WTC11 (cell line): Measurements from ENCODE around the gene ZNF20. TPM values are rescaled to one million over a fixed set of nuclear protein-coding genes. Genes with fewer than 3 reads are reported as not detected.

Source experiments
- CREB1 ChIP-seq: sonication (generic); formaldehyde crosslinking; IDR thresholded peaks from 2 replicates; pipeline ENCODE4 v1.8.0; 2023; ENCODE audit warnings: mild to moderate bottlenecking, missing genetic modification reagents
- ETV6 ChIP-seq: sonication (generic); formaldehyde crosslinking; IDR thresholded peaks from 2 replicates; pipeline ENCODE4 v1.8.1; 2022; ENCODE audit warnings: mild to moderate bottlenecking, missing genetic modification reagents
- FOXJ3 ChIP-seq: sonication (generic); formaldehyde crosslinking; IDR thresholded peaks from 2 replicates; pipeline ENCODE4 v1.9.0; 2021; ENCODE audit warnings: missing genetic modification reagents, mild to moderate bottlenecking, borderline replicate concordance
- FOXP1 ChIP-seq: sonication (generic); formaldehyde crosslinking; IDR thresholded peaks from 2 replicates; pipeline ENCODE4 v1.8.0; 2022; ENCODE audit warnings: missing genetic modification reagents, mild to moderate bottlenecking, moderate library complexity, borderline replicate concordance
- GRHL2 ChIP-seq: fragments of 250-450 bp; sonication (Bioruptor Pico); IDR thresholded peaks from 2 replicates; pipeline ENCODE4 v1.8.0; 2022; ENCODE audit warnings: mild to moderate bottlenecking, moderate library complexity; ENCODE audit not compliant: insufficient replicate concordance, severe bottlenecking
- NR2C2 ChIP-seq: sonication (generic); formaldehyde crosslinking; IDR thresholded peaks from 2 replicates; pipeline ENCODE4 v1.8.0; 2022; ENCODE audit warnings: mild to moderate bottlenecking, missing genetic modification reagents
- PRRX2 ChIP-seq: fragments of 250-450 bp; sonication (Bioruptor Pico); IDR thresholded peaks from 2 replicates; pipeline ENCODE4 v1.8.0; 2021; ENCODE audit warnings: mild to moderate bottlenecking
- TEAD1 ChIP-seq: sonication (generic); formaldehyde crosslinking; IDR thresholded peaks from 2 replicates; pipeline ENCODE4 v1.8.0; 2022; ENCODE audit warnings: mild to moderate bottlenecking, missing genetic modification reagents
- ZNF263 ChIP-seq: sonication (generic); formaldehyde crosslinking; IDR thresholded peaks from 2 replicates; pipeline ENCODE4 v1.8.1; 2022; ENCODE audit warnings: low read depth, mild to moderate bottlenecking, moderate library complexity, missing genetic modification reagents
- ZNF671 ChIP-seq: fragments of 250-450 bp; sonication (Bioruptor Pico); IDR thresholded peaks from 2 replicates; pipeline ENCODE4 v1.8.0; 2021; ENCODE audit warnings: mild to moderate bottlenecking
- total RNA-seq: library from RNA; stranded (reverse); gene quantifications from 3 replicates; pipeline ENCODE4 v1.2.3, GENCODE V29; 2021
- TF ChIP-seq, protein P1 (sequence below): sonication (generic); formaldehyde crosslinking; IDR thresholded peaks from 2 replicates; pipeline ENCODE4 v1.8.0; 2022; ENCODE audit warnings: missing genetic modification reagents
- TF ChIP-seq, protein P2 (sequence below): sonication (generic); formaldehyde crosslinking; IDR thresholded peaks from 2 replicates; pipeline ENCODE4 v1.8.1; 2023; ENCODE audit warnings: mild to moderate bottlenecking, missing genetic modification reagents, moderate library complexity
- TF ChIP-seq, protein P3 (sequence below): sonication (generic); formaldehyde crosslinking; IDR thresholded peaks from 2 replicates; pipeline ENCODE4 v1.8.0; 2022; ENCODE audit warnings: mild to moderate bottlenecking, missing genetic modification reagents
- TF ChIP-seq, protein P4 (sequence below): fragments of 250-450 bp; sonication (Bioruptor Pico); IDR thresholded peaks from 2 replicates; pipeline ENCODE4 v1.9.0; 2021; ENCODE audit warnings: mild to moderate bottlenecking, borderline replicate concordance
- TF ChIP-seq, protein P5 (sequence below): sonication (generic); formaldehyde crosslinking; IDR thresholded peaks from 2 replicates; pipeline ENCODE4 v1.8.0; 2023; ENCODE audit warnings: missing genetic modification reagents
- TF ChIP-seq, protein P6 (sequence below): sonication (generic); formaldehyde crosslinking; IDR thresholded peaks from 2 replicates; pipeline ENCODE4 v1.8.1; 2023; ENCODE audit warnings: mild to moderate bottlenecking, missing genetic modification reagents
- TF ChIP-seq, protein P7 (sequence below): sonication (generic); formaldehyde crosslinking; IDR thresholded peaks from 2 replicates; pipeline ENCODE4 v1.8.0; 2022; ENCODE audit warnings: mild to moderate bottlenecking, missing genetic modification reagents
- TF ChIP-seq, protein P8 (sequence below): sonication (generic); formaldehyde crosslinking; IDR thresholded peaks from 2 replicates; pipeline ENCODE4 v1.8.1; 2022; ENCODE audit warnings: low read depth, mild to moderate bottlenecking, moderate library complexity, missing genetic modification reagents, borderline replicate concordance
- TF ChIP-seq, protein P9 (sequence below): sonication (generic); formaldehyde crosslinking; IDR thresholded peaks from 2 replicates; pipeline ENCODE4 v1.8.0; 2023; ENCODE audit warnings: mild to moderate bottlenecking, missing genetic modification reagents

ZNF20 gene
- total RNA-seq, 1 experiment from 2014 or later = 7.8 TPM

DNA sequence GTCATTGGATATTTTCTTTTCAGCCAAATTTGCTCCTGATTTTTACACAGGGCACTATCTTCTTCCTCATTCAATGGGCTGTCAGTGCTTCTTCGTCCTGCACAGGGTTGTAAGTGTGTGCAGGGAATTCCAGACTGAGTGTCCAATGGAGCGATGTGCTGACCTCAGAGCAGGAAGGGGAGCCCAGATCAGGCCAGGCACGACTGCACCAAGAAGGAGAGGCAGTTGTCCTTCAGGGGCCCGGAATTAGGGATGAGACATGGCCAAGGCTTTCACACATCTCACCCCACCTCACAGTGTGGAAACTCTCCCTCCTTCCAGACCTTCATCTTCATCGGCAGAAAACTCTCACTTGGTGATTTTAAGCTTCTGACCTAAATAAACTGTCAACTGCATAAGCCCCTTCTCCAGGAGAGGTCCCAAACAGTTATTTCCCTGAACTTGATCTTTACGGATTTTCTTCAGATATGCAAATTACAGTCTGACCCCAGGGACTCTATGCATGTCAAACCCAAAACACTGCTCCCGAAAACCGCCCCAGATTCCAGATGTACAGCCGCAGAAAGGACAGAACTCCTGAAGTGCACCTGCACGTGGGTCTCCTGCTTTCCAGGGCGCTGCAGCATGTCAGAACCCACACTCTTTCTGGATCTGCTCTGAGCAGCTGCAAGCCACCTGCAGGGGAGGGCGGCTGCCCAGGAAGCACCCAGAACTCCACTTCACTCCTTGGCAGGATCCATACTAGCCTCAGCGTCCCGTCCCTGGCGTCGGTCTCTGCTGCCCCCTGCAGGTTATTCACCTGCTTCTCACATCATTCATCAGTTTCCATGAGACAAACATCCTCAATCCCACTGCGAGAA lies 625 bp upstream of the ZNF20 start (continued):
- TF ChIP-seq, protein P1, sequence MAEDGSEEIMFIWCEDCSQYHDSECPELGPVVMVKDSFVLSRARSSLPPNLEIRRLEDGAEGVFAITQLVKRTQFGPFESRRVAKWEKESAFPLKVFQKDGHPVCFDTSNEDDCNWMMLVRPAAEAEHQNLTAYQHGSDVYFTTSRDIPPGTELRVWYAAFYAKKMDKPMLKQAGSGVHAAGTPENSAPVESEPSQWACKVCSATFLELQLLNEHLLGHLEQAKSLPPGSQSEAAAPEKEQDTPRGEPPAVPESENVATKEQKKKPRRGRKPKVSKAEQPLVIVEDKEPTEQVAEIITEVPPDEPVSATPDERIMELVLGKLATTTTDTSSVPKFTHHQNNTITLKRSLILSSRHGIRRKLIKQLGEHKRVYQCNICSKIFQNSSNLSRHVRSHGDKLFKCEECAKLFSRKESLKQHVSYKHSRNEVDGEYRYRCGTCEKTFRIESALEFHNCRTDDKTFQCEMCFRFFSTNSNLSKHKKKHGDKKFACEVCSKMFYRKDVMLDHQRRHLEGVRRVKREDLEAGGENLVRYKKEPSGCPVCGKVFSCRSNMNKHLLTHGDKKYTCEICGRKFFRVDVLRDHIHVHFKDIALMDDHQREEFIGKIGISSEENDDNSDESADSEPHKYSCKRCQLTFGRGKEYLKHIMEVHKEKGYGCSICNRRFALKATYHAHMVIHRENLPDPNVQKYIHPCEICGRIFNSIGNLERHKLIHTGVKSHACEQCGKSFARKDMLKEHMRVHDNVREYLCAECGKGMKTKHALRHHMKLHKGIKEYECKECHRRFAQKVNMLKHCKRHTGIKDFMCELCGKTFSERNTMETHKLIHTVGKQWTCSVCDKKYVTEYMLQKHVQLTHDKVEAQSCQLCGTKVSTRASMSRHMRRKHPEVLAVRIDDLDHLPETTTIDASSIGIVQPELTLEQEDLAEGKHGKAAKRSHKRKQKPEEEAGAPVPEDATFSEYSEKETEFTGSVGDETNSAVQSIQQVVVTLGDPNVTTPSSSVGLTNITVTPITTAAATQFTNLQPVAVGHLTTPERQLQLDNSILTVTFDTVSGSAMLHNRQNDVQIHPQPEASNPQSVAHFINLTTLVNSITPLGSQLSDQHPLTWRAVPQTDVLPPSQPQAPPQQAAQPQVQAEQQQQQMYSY (CRISPR knock-in tag) = peak; percentile 69
- no peak for TF ChIP-seq NR2C2 (CRISPR knock-in tag)
- TF ChIP-seq PRRX2 (CRISPR knock-in tag) = no peak
- TF ChIP-seq, protein P2, sequence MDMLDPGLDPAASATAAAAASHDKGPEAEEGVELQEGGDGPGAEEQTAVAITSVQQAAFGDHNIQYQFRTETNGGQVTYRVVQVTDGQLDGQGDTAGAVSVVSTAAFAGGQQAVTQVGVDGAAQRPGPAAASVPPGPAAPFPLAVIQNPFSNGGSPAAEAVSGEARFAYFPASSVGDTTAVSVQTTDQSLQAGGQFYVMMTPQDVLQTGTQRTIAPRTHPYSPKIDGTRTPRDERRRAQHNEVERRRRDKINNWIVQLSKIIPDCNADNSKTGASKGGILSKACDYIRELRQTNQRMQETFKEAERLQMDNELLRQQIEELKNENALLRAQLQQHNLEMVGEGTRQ (CRISPR knock-in tag) = 0 out of 2 replicates have a peak, but pooled peaks have one; percentile 13
- no peak for TF ChIP-seq FOXJ3 (CRISPR knock-in tag)
- TF ChIP-seq ZNF263 = no peak
- TF ChIP-seq, protein P3, sequence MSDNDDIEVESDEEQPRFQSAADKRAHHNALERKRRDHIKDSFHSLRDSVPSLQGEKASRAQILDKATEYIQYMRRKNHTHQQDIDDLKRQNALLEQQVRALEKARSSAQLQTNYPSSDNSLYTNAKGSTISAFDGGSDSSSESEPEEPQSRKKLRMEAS (CRISPR knock-in tag) = 0 out of 2 replicates have a peak, but pooled peaks have one; percentile 38
- 0 out of 2 replicates have a peak, but pooled peaks have one; percentile 48 for TF ChIP-seq TEAD1 (CRISPR knock-in tag)
- TF ChIP-seq GRHL2 = no peak
- TF ChIP-seq, protein P4, sequence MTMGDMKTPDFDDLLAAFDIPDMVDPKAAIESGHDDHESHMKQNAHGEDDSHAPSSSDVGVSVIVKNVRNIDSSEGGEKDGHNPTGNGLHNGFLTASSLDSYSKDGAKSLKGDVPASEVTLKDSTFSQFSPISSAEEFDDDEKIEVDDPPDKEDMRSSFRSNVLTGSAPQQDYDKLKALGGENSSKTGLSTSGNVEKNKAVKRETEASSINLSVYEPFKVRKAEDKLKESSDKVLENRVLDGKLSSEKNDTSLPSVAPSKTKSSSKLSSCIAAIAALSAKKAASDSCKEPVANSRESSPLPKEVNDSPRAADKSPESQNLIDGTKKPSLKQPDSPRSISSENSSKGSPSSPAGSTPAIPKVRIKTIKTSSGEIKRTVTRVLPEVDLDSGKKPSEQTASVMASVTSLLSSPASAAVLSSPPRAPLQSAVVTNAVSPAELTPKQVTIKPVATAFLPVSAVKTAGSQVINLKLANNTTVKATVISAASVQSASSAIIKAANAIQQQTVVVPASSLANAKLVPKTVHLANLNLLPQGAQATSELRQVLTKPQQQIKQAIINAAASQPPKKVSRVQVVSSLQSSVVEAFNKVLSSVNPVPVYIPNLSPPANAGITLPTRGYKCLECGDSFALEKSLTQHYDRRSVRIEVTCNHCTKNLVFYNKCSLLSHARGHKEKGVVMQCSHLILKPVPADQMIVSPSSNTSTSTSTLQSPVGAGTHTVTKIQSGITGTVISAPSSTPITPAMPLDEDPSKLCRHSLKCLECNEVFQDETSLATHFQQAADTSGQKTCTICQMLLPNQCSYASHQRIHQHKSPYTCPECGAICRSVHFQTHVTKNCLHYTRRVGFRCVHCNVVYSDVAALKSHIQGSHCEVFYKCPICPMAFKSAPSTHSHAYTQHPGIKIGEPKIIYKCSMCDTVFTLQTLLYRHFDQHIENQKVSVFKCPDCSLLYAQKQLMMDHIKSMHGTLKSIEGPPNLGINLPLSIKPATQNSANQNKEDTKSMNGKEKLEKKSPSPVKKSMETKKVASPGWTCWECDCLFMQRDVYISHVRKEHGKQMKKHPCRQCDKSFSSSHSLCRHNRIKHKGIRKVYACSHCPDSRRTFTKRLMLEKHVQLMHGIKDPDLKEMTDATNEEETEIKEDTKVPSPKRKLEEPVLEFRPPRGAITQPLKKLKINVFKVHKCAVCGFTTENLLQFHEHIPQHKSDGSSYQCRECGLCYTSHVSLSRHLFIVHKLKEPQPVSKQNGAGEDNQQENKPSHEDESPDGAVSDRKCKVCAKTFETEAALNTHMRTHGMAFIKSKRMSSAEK (CRISPR knock-in tag) = no peak
- no peak for TF ChIP-seq ETV6 (CRISPR knock-in tag)
- TF ChIP-seq, protein P5, sequence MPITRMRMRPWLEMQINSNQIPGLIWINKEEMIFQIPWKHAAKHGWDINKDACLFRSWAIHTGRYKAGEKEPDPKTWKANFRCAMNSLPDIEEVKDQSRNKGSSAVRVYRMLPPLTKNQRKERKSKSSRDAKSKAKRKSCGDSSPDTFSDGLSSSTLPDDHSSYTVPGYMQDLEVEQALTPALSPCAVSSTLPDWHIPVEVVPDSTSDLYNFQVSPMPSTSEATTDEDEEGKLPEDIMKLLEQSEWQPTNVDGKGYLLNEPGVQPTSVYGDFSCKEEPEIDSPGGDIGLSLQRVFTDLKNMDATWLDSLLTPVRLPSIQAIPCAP = no peak
- TF ChIP-seq, protein P6, sequence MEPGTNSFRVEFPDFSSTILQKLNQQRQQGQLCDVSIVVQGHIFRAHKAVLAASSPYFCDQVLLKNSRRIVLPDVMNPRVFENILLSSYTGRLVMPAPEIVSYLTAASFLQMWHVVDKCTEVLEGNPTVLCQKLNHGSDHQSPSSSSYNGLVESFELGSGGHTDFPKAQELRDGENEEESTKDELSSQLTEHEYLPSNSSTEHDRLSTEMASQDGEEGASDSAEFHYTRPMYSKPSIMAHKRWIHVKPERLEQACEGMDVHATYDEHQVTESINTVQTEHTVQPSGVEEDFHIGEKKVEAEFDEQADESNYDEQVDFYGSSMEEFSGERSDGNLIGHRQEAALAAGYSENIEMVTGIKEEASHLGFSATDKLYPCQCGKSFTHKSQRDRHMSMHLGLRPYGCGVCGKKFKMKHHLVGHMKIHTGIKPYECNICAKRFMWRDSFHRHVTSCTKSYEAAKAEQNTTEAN (CRISPR knock-in tag) = no peak
- TF ChIP-seq ZNF671 (CRISPR knock-in tag) = 0 out of 2 replicates have a peak, but pooled peaks have one; percentile 47
- TF ChIP-seq FOXP1 = no peak
- TF ChIP-seq, protein P7, sequence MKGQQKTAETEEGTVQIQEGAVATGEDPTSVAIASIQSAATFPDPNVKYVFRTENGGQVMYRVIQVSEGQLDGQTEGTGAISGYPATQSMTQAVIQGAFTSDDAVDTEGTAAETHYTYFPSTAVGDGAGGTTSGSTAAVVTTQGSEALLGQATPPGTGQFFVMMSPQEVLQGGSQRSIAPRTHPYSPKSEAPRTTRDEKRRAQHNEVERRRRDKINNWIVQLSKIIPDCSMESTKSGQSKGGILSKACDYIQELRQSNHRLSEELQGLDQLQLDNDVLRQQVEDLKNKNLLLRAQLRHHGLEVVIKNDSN (CRISPR knock-in tag) = no peak
- TF ChIP-seq, protein P8, sequence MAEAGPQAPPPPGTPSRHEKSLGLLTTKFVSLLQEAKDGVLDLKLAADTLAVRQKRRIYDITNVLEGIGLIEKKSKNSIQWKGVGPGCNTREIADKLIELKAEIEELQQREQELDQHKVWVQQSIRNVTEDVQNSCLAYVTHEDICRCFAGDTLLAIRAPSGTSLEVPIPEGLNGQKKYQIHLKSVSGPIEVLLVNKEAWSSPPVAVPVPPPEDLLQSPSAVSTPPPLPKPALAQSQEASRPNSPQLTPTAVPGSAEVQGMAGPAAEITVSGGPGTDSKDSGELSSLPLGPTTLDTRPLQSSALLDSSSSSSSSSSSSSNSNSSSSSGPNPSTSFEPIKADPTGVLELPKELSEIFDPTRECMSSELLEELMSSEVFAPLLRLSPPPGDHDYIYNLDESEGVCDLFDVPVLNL (CRISPR knock-in tag) = no peak
- TF ChIP-seq, protein P9, sequence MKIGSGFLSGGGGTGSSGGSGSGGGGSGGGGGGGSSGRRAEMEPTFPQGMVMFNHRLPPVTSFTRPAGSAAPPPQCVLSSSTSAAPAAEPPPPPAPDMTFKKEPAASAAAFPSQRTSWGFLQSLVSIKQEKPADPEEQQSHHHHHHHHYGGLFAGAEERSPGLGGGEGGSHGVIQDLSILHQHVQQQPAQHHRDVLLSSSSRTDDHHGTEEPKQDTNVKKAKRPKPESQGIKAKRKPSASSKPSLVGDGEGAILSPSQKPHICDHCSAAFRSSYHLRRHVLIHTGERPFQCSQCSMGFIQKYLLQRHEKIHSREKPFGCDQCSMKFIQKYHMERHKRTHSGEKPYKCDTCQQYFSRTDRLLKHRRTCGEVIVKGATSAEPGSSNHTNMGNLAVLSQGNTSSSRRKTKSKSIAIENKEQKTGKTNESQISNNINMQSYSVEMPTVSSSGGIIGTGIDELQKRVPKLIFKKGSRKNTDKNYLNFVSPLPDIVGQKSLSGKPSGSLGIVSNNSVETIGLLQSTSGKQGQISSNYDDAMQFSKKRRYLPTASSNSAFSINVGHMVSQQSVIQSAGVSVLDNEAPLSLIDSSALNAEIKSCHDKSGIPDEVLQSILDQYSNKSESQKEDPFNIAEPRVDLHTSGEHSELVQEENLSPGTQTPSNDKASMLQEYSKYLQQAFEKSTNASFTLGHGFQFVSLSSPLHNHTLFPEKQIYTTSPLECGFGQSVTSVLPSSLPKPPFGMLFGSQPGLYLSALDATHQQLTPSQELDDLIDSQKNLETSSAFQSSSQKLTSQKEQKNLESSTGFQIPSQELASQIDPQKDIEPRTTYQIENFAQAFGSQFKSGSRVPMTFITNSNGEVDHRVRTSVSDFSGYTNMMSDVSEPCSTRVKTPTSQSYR (CRISPR knock-in tag) = no peak
- TF ChIP-seq CREB1 (CRISPR knock-in tag) = no peak
